Measurements from ENCODE around the gene FBXO46.

Gene FBXO46

GRCh38 chr19:45681391-45682015 is 49.2 kb downstream of the FBXO46 start:
- FAIRE-seq = no peak

DNA sequence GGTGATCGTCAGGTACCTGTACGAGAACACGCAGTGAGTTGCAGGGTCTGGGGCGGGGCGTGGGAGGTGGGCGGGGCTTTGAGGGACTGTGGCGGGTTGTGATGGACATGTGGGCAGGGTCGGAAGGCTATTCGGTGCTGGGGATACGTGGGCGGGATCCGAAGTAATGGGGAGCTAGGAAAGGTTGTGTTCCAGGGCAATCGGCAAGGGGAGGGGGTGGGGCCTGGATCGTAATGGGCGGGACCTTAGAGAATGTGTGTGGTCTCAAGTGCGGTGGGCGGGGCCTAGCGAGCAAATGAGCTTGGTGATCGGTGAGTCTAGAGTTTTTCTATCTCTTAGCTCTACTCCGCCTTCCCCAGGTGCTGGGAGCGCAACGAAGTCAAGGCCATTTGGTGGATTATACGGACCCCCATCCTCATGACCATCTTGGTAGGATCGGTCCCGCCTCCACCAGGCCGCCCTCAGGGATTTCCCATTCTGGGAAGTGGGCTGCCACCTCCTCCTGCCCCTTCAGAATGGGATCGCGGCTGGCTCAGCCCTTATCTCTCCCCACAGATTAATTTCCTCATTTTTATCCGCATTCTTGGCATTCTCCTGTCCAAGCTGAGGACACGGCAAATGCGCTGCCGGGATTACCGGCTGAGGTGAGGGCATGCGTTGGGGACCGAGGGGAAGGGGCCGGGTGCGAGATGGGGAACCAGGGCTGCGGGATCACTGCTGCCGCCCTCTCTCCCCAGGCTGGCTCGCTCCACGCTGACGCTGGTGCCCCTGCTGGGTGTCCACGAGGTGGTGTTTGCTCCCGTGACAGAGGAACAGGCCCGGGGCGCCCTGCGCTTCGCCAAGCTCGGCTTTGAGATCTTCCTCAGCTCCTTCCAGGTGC is 53.1 kb downstream of the FBXO46 start:
- FAIRE-seq = no peak

DNA sequence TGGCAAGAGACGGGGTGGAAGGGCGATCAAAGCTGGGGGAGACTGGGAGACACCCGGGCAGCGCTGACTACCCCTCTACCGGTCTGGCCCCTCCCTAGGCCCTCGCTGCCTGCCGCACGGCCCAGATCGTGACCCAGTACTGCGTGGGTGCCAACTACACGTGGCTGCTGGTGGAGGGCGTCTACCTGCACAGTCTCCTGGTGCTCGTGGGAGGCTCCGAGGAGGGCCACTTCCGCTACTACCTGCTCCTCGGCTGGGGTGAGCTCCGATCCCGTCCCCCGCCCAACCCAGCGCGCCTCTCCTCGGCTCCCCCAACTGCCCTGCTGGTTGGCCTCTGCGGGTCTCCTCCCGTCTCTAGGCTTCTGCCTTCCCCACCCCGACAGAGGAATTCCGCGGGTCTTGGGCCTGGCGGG is 53.8 kb downstream of the FBXO46 start:
- FAIRE-seq = no peak

GRCh38 chr19:45674946-45675345 is 55.8 kb downstream of the FBXO46 start:
- FAIRE-seq = no peak

GRCh38 chr19:45670670-45671453 is 59.8 kb downstream of the FBXO46 start:
- no peak for FAIRE-seq

DNA sequence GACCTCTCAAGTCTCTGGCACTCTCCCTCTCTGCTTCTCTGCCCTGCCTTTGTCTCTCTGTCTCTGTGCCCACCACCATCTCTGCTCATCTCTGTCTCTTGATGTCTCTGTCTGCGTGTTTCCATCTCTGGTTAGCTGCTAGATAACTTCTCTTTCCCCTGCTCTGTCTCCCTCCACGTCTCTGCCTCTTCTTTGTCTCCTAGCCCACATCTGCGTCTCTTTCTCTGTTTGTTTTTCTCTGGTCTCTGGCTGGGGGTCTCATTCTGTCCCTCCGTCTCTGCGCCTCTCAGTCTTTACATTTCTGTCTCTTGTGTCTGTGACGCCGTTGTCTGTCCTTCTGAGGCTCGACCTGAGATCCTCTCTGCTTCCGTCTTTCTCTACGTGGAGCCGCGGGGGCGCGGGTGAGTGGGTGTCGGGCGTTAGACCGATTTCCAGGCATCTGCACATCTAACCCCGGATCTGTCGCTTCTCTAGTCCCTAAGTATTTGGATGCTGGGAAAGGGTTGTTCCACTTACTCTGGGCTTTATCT is 62.3 kb downstream of the FBXO46 start:
- no peak for FAIRE-seq

GRCh38 chr19:45667620-45668341 is 62.9 kb downstream of the FBXO46 start, which contains the start of gene GIPR:
Gene GIPR (plus strand): TSS chr19:45668221. CDS start chr19:45669521, 1,300 bp downstream.
- FAIRE-seq = no peak

DNA sequence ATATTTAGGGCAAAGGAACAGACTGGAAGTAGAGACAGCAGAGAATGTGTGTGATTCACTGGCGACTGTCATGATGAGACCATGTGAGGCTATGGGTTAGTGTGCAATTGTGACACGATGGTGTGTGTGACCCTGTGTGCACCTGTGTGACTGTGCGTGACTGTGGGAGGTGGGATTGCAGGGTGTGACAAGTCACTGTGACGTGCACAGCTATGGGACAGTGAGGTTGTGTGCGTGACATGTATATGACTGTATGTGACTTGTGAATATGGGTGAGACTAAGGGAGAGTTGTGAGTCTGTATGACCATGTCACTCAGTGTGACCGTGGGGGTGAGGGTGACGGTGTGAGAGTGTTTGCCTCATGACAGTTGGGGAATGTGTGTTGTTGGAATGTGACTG is 66.1 kb downstream of the FBXO46 start:
- FAIRE-seq = no peak

- no peak for FAIRE-seq
Measured at GRCh38 chr19:45663800-45664199, 66.9 kb downstream of the FBXO46 start.

DNA sequence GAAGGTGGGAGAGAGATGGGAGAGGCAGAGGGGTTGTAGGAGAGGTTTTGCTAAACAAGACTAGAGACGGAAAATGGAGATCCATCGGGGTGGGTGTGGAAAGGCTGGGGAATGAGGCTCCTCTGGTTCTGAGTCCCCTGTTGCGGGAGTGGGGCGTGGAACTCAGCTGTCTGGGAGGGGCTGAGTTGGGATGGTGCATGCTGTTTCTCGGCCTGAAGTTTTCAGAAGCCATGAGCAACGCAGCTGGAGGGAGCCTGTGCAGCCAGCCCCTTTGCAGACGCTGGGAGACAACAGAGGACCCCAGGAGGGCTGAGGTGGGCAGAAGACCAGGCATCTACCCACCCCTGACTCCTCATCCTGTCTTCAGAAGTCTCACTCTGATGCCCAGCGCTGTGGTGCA is 70.1 kb downstream of the FBXO46 start:
- FAIRE-seq = no peak
